HL-60 (cell line): Measurements from ENCODE around the gene TCEAL9.

ENCODE experiments used
- DNase-seq, 2 experiments: peaks; one replicate each; pipeline ENCODE4 v3.0.0-alpha.2; 2010 to 2020; ENCODE audit warnings: low read depth in 1 of 2, low spot score in 1 of 2
- H3K27ac ChIP-seq: fragments of 250-450 bp; sonication (Bioruptor Pico); replicated peaks from 2 replicates; pipeline ENCODE4 v1.5.1; 2020; ENCODE audit warnings: mild to moderate bottlenecking, moderate library complexity
- H3K27me3 ChIP-seq: fragments of 250-450 bp; sonication (Bioruptor Pico); 2 replicates; pipeline ENCODE4 v1.5.1; 2021; ENCODE audit warnings: mild to moderate bottlenecking, moderate library complexity; ENCODE audit not compliant: insufficient read depth, poor library complexity, severe bottlenecking
- H3K4me3 ChIP-seq: replicated peaks from 2 replicates; pipeline ENCODE4 v1.5.1; 2011; ENCODE audit warnings: mild to moderate bottlenecking, control low read depth, low read length; ENCODE audit not compliant: insufficient read depth
- GABPA ChIP-seq: IDR thresholded peaks from 2 replicates; pipeline ENCODE4 v1.6.1; 2012; ENCODE audit warnings: low read depth
- POLR2AphosphoS5 ChIP-seq: IDR thresholded peaks from 2 replicates; pipeline ENCODE4 v1.6.1; 2012; ENCODE audit warnings: low read depth
- SPI1 ChIP-seq: IDR thresholded peaks from 2 replicates; pipeline ENCODE4 v1.6.1; 2012; ENCODE audit warnings: low read depth, mild to moderate bottlenecking, borderline replicate concordance
- TF ChIP-seq, protein P1 (sequence below): IDR thresholded peaks from one replicate; pipeline ENCODE4 v1.5.1; 2011; ENCODE audit warnings: low read length, control low read depth, inconsistent platforms; ENCODE audit not compliant: insufficient read depth
- TF ChIP-seq, protein P2 (sequence below): IDR thresholded peaks from 2 replicates; pipeline ENCODE4 v1.6.1; 2012; ENCODE audit warnings: low read depth; ENCODE audit not compliant: insufficient replicate concordance

Gene TCEAL9

DNA sequence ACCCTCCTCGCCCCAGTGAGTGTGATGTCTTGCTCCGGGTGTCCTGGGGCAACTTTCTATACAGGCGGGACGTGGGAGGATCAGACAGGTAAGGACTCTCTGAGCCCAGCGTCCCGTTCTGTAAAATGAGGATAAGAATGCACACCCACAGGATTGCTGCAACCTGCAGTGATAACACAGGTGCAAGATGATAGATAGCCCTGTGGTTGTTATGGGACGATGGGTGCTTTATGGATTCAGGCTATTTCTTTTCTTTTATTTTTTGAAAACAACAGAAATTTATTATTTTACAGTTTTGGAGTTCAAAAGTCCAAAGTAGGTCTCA lies 48.7 kb downstream of the TCEAL9 start:
- no peak for DNase-seq
- peak overlapping the region; percentile 25 for H3K4me3 ChIP-seq
- no peak for TF ChIP-seq GABPA
- no peak for TF ChIP-seq SPI1
- TF ChIP-seq, protein P1, sequence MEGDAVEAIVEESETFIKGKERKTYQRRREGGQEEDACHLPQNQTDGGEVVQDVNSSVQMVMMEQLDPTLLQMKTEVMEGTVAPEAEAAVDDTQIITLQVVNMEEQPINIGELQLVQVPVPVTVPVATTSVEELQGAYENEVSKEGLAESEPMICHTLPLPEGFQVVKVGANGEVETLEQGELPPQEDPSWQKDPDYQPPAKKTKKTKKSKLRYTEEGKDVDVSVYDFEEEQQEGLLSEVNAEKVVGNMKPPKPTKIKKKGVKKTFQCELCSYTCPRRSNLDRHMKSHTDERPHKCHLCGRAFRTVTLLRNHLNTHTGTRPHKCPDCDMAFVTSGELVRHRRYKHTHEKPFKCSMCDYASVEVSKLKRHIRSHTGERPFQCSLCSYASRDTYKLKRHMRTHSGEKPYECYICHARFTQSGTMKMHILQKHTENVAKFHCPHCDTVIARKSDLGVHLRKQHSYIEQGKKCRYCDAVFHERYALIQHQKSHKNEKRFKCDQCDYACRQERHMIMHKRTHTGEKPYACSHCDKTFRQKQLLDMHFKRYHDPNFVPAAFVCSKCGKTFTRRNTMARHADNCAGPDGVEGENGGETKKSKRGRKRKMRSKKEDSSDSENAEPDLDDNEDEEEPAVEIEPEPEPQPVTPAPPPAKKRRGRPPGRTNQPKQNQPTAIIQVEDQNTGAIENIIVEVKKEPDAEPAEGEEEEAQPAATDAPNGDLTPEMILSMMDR: no peak
- TF ChIP-seq, protein P2, sequence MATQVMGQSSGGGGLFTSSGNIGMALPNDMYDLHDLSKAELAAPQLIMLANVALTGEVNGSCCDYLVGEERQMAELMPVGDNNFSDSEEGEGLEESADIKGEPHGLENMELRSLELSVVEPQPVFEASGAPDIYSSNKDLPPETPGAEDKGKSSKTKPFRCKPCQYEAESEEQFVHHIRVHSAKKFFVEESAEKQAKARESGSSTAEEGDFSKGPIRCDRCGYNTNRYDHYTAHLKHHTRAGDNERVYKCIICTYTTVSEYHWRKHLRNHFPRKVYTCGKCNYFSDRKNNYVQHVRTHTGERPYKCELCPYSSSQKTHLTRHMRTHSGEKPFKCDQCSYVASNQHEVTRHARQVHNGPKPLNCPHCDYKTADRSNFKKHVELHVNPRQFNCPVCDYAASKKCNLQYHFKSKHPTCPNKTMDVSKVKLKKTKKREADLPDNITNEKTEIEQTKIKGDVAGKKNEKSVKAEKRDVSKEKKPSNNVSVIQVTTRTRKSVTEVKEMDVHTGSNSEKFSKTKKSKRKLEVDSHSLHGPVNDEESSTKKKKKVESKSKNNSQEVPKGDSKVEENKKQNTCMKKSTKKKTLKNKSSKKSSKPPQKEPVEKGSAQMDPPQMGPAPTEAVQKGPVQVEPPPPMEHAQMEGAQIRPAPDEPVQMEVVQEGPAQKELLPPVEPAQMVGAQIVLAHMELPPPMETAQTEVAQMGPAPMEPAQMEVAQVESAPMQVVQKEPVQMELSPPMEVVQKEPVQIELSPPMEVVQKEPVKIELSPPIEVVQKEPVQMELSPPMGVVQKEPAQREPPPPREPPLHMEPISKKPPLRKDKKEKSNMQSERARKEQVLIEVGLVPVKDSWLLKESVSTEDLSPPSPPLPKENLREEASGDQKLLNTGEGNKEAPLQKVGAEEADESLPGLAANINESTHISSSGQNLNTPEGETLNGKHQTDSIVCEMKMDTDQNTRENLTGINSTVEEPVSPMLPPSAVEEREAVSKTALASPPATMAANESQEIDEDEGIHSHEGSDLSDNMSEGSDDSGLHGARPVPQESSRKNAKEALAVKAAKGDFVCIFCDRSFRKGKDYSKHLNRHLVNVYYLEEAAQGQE: no peak
- TF ChIP-seq POLR2AphosphoS5: no peak
- peaks cover 2% of the 10 kb centered on the region for H3K27me3 ChIP-seq
- no peak overlapping the region for H3K27ac ChIP-seq

DNA sequence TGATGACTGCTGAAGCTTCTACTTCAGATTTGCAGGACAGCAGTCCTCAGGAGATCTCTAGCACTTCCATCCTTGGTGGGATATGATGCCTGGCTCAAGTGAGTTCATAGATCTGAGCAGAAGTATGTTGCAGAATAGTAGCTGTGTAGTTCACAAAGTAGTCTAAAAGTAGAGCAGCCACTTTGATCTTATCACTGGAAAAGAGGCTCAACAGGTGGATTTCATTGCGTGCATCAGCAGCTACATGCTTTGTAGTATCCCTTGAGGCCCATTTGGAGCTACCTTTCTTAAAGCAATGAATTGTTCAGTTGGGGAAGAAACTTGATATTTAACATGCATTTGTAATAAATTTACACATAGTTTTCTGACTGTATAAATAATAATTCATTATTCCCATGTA lies 50.0 kb downstream of the TCEAL9 start:
- no peak overlapping the region for H3K4me3 ChIP-seq

DNA sequence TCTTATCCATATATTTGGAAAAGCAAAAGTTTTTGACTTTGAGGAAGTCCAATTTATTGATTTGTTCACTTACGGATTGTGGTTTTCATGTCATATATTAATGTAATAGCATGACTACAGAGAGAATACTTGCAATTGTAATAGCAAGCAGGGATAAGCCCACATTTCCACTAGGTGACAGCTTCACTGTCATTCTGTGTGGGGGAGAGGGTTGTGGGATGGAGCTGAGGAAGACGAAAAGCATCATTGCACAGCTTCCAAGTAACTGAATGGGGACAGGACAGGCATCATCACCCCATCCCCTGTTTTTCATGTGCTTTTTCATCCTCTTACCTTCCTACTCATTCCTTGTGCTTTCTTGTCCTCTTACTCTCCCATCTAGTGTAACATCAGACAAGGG lies 51.5 kb downstream of the TCEAL9 start:
- H3K4me3 ChIP-seq: no peak overlapping the region
- DNase-seq: no peak

More for the DNA sequence above, 50.0 kb downstream of the TCEAL9 start:
- no peak for TF ChIP-seq GABPA
- no peak for DNase-seq
- no peak overlapping the region for H3K27ac ChIP-seq
- H3K27me3 ChIP-seq: peaks cover 2% of the 10 kb centered on the region

More for the DNA sequence above, 51.5 kb downstream of the TCEAL9 start:
- peaks cover 2% of the 10 kb centered on the region for H3K27me3 ChIP-seq
- H3K27ac ChIP-seq: no peak overlapping the region
- TF ChIP-seq, protein P1: no peak
- TF ChIP-seq POLR2AphosphoS5 (no peak), GABPA (no peak), SPI1 (no peak)
- TF ChIP-seq, protein P2: no peak
